ENCODE measurements around the gene CFAP251. TPM values are rescaled to one million over a fixed set of nuclear protein-coding genes. Genes with fewer than 3 reads are reported as not detected.
"Not testable (repeated sequence)": the region's sequence is repeated elsewhere in the genome, so short reads cannot be mapped to it uniquely, and the experiment has no call there.

Gene CFAP251
- total RNA-seq, 4 donors from 2014 or later = 0.49 to 4.9 (median 0.61) TPM

GRCh38 chr12:121980892-121981272 lies 62.5 kb downstream of the CFAP251 start:
- TF ChIP-seq POLR2A (IDR thresholded peaks at IDR 0.05) (no peak), CTCF (IDR thresholded peaks at IDR 0.05 in 4 of 5, conservative IDR thresholded peaks at IDR 0.05 in 1 of 5) (no peak)

GRCh38 chr12:121981456-121981855 lies 63.1 kb downstream of the CFAP251 start:
- H3K36me3 ChIP-seq = no peaks in the 10 kb centered on the region
- ATAC-seq = no peak

More at GRCh38 chr12:121980892-121981272, 62.5 kb downstream of the CFAP251 start:
- H3K4me3 ChIP-seq = no peak overlapping the region
- DNase-seq = no peak
- H3K36me3 ChIP-seq = no peaks in the 10 kb centered on the region
- H3K9me3 ChIP-seq = no peaks in the 10 kb centered on the region
- no peak overlapping the region for H3K27ac ChIP-seq
- in situ Hi-C loops (cut with MboI; ENCODE audit: low sequenced_read_pairs in 4 of 4) (no loop called here), intact Hi-C loops (cut with DNase I; ENCODE audit: low total_unique reads) (no loop called here)
- no peaks in the 10 kb centered on the region for H3K4me1 ChIP-seq
- no peak for ATAC-seq
- H3K27me3 ChIP-seq = no peaks in the 10 kb centered on the region

GRCh38 chr12:121982950-121983349 lies 64.6 kb downstream of the CFAP251 start:
- H3K27me3 ChIP-seq = no peaks in the 10 kb centered on the region
- no peak for TF ChIP-seq POLR2A (IDR thresholded peaks at IDR 0.05)
- no peak for TF ChIP-seq CTCF (IDR thresholded peaks at IDR 0.05 in 4 of 5, conservative IDR thresholded peaks at IDR 0.05 in 1 of 5)
- no peaks in the 10 kb centered on the region for H3K4me1 ChIP-seq
- in situ Hi-C loops (cut with MboI; ENCODE audit: low sequenced_read_pairs in 4 of 4) (no loop called here), intact Hi-C loops (cut with DNase I; ENCODE audit: low total_unique reads) (no loop called here)
- H3K36me3 ChIP-seq = no peaks in the 10 kb centered on the region
- H3K9me3 ChIP-seq = no peaks in the 10 kb centered on the region
- no peak overlapping the region for H3K27ac ChIP-seq
- no peak overlapping the region for H3K4me3 ChIP-seq
- ATAC-seq (no peak), DNase-seq (no peak)

More at GRCh38 chr12:121981456-121981855, 63.1 kb downstream of the CFAP251 start:
- intact Hi-C loops (cut with DNase I; ENCODE audit: low total_unique reads) (no loop called here), in situ Hi-C loops (cut with MboI; ENCODE audit: low sequenced_read_pairs in 4 of 4) (no loop called here)
- DNase-seq = no peak
- Histone ChIP-seq H3K4me1 (no peaks in the 10 kb centered on the region), H3K27ac (no peak overlapping the region), H3K27me3 (no peaks in the 10 kb centered on the region), H3K4me3 (no peak overlapping the region), H3K9me3 (no peaks in the 10 kb centered on the region)
- no peak for TF ChIP-seq POLR2A (IDR thresholded peaks at IDR 0.05)

GRCh38 chr12:121983536-121984210 lies 65.3 kb downstream of the CFAP251 start:
- no peaks in the 10 kb centered on the region for H3K36me3 ChIP-seq
- H3K9me3 ChIP-seq = no peaks in the 10 kb centered on the region
- no peak for TF ChIP-seq POLR2A (IDR thresholded peaks at IDR 0.05)
- TF ChIP-seq CTCF (IDR thresholded peaks at IDR 0.05 in 4 of 5, conservative IDR thresholded peaks at IDR 0.05 in 1 of 5) = no peak
- H3K4me3 ChIP-seq = no peak overlapping the region
- intact Hi-C loops (cut with DNase I; ENCODE audit: low total_unique reads) (no loop called here), in situ Hi-C loops (cut with MboI; ENCODE audit: low sequenced_read_pairs in 4 of 4) (no loop called here)
- DNase-seq (no peak), ATAC-seq (no peak)
- no peaks in the 10 kb centered on the region for H3K4me1 ChIP-seq
- no peaks in the 10 kb centered on the region for H3K27me3 ChIP-seq
- no peak overlapping the region for H3K27ac ChIP-seq

GRCh38 chr12:121986489-121987245 lies 68.3 kb downstream of the CFAP251 start:
- ATAC-seq (no peak), DNase-seq (no peak)
- Histone ChIP-seq H3K27me3 (no peaks in the 10 kb centered on the region), H3K4me3 (no peak overlapping the region), H3K27ac (no peak overlapping the region), H3K4me1 (no peaks in the 10 kb centered on the region), H3K36me3 (no peaks in the 10 kb centered on the region), H3K9me3 (no peaks in the 10 kb centered on the region)
- TF ChIP-seq CTCF (IDR thresholded peaks at IDR 0.05 in 4 of 5, conservative IDR thresholded peaks at IDR 0.05 in 1 of 5) (no peak), POLR2A (IDR thresholded peaks at IDR 0.05) (no peak)
- intact Hi-C loops (cut with DNase I; ENCODE audit: low total_unique reads) (no loop called here), in situ Hi-C loops (cut with MboI; ENCODE audit: low sequenced_read_pairs in 4 of 4) (no loop called here)

- H3K4me3 ChIP-seq; ATAC-seq; H3K27me3 ChIP-seq; H3K27ac ChIP-seq; intact Hi-C loops (cut with DNase I; ENCODE audit: low total_unique reads); in situ Hi-C loops (cut with MboI; ENCODE audit: low sequenced_read_pairs in 4 of 4); H3K36me3 ChIP-seq; H3K4me1 ChIP-seq; DNase-seq; H3K9me3 ChIP-seq: not testable (repeated sequence)
These were observed 70.1 kb downstream of the CFAP251 start for GRCh38 chr12:121988519-121988918.

Data from gastrocnemius medialis (tissue), 4 donors.